Measurements from ENCODE around the gene APOL6.
A peak's percentile ranks its signal among the peaks of the same experiment; 100 is the strongest.
"Not testable (repeated sequence)": the region's sequence is repeated elsewhere in the genome, so short reads cannot be mapped to it uniquely, and the experiment has no call there.

Gene APOL6

DNA sequence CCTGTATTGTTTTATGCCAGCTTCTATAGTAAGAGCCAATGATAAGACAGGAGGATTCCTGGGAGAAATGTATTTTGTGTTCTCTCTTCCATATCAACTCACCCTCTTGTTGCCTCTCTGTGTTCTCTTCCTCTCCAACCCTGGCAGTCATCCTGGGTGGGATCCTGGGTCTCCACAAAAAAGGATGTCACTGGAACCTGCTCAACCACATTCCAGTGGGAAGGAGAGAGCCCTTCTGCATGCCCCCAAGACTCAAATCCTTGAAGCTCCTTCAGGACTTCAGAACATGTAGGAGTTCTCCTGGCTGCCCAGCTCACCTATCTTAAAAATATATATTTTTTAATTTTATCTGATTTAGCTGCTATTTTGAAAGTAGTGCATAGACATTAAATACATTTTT, 26.1 kb downstream of the APOL6 start:
- Histone ChIP-seq H3K36me3 (ENCODE audit: control insufficient read depth in 4 of 4, insufficient read depth in 4 of 4, low read length in 3 of 4) (no peaks in the 10 kb centered on the region), H3K4me1 (ENCODE audit: control extremely low read depth in 1 of 4, control insufficient read depth in 4 of 4, insufficient read depth in 4 of 4, low read length in 3 of 4) (no peaks in the 10 kb centered on the region), H3K9me3 (ENCODE audit: control extremely low read depth in 1 of 5, control insufficient read depth in 4 of 5, insufficient read depth in 2 of 5, low read depth in 1 of 5, low read length in 4 of 5) (peaks cover 0 to 10% (median 3%) of the 10 kb centered on the region in 5 experiments), H3K27ac (ENCODE audit: insufficient read depth in 1 of 2, low read depth in 1 of 2, low read length in 2 of 2, poor library complexity in 1 of 2, severe bottlenecking in 2 of 2) (no peak overlapping the region), H3K27me3 (replicated peaks in 2 of 5; ENCODE audit: control insufficient read depth in 4 of 5, insufficient read depth in 5 of 5, low read length in 4 of 5) (no peaks in the 10 kb centered on the region), H3K4me3 (ENCODE audit: control insufficient read depth in 1 of 7, extremely low read depth in 1 of 7, insufficient read depth in 4 of 7, low read depth in 2 of 7, low read length in 6 of 7) (no peak overlapping the region)
- CTCF ChIA-PET: no interaction called here
- DNase-seq: no peak
- POLR2A ChIA-PET: no interaction called here

DNA sequence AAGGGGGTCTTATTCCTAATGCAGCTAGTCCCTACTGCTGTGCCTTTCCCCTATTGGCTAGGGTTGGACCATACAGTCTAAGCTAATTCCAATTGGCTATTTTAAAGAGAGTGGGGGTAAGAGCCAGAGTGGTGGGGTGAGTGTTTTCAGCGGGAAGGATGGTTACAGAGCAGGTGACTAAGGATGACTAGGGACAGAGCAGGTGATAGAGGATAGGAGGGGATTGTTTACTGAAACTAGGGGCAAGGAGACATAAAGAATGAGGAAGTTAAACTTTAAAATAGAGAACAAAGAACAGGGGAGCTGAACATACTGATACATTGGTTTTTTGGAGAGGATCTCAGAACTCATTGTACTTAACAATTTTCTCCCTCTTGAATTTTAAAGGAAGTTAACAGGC, 27.8 kb downstream of the APOL6 start:
- H3K27ac ChIP-seq (ENCODE audit: insufficient read depth in 1 of 2, low read depth in 1 of 2, low read length in 2 of 2, poor library complexity in 1 of 2, severe bottlenecking in 2 of 2); H3K4me1 ChIP-seq (ENCODE audit: control extremely low read depth in 1 of 4, control insufficient read depth in 4 of 4, insufficient read depth in 4 of 4, low read length in 3 of 4); H3K36me3 ChIP-seq (ENCODE audit: control insufficient read depth in 4 of 4, insufficient read depth in 4 of 4, low read length in 3 of 4); CTCF ChIA-PET; H3K27me3 ChIP-seq (replicated peaks in 2 of 5; ENCODE audit: control insufficient read depth in 4 of 5, insufficient read depth in 5 of 5, low read length in 4 of 5); POLR2A ChIA-PET; H3K4me3 ChIP-seq (ENCODE audit: control insufficient read depth in 1 of 7, extremely low read depth in 1 of 7, insufficient read depth in 4 of 7, low read depth in 2 of 7, low read length in 6 of 7); DNase-seq; H3K9me3 ChIP-seq (ENCODE audit: control extremely low read depth in 1 of 5, control insufficient read depth in 4 of 5, insufficient read depth in 2 of 5, low read depth in 1 of 5, low read length in 4 of 5): not testable (repeated sequence)
- WGBS (ENCODE audit: insufficient coverage): 92% methylated on average over 1 of the region's 1 CpG

DNA sequence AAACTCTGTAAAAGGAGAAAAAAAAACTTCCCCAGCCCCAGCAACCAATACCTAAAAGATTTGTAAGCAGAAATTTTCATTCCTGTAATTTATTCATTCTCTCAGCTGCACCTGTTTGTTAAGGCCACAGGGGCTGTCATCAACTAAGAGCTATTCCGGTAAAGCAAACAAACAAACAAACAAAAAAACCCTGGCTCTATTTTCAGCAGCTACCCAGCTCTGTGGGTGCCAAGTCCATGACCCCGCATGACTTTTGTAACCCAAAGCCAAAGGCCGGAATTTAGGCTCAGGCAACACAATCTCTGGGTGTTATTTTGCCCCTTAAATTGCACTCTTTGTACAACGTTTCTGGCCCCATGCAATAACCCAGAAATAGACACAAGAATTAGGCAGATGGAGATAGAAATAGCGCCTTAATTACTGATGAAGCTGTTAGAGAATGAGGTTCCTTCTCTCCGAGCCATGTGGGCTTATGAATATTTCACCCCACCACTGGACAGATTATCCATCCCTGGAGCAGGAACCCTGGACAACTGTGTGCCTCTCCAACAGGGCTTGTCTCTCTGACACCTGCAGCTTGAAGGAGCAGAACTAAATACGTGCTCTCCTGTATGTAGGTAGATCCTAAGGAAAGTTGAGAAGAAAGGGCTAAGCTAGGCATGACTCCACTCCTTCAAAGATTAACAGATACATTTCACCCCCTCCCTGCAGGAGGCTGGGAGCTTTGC, 29.4 kb downstream of the APOL6 start:
- ChIA-PET CTCF (no interaction called here), POLR2A (no interaction called here)
- Histone ChIP-seq H3K27me3 (replicated peaks in 2 of 5; ENCODE audit: control insufficient read depth in 4 of 5, insufficient read depth in 5 of 5, low read length in 4 of 5) (no peaks in the 10 kb centered on the region), H3K27ac (ENCODE audit: insufficient read depth in 1 of 2, low read depth in 1 of 2, low read length in 2 of 2, poor library complexity in 1 of 2, severe bottlenecking in 2 of 2) (no peak overlapping the region), H3K36me3 (ENCODE audit: control insufficient read depth in 4 of 4, insufficient read depth in 4 of 4, low read length in 3 of 4) (no peaks in the 10 kb centered on the region), H3K9me3 (ENCODE audit: control extremely low read depth in 1 of 5, control insufficient read depth in 4 of 5, insufficient read depth in 2 of 5, low read depth in 1 of 5, low read length in 4 of 5) (peaks cover 0 to 13% (median 5%) of the 10 kb centered on the region in 5 experiments), H3K4me1 (ENCODE audit: control extremely low read depth in 1 of 4, control insufficient read depth in 4 of 4, insufficient read depth in 4 of 4, low read length in 3 of 4) (no peaks in the 10 kb centered on the region), H3K4me3 (ENCODE audit: control insufficient read depth in 1 of 7, extremely low read depth in 1 of 7, insufficient read depth in 4 of 7, low read depth in 2 of 7, low read length in 6 of 7) (no peak overlapping the region)
- no peak for DNase-seq
- 92% methylated on average over 6 of the region's 7 CpGs for WGBS (ENCODE audit: insufficient coverage)

DNA sequence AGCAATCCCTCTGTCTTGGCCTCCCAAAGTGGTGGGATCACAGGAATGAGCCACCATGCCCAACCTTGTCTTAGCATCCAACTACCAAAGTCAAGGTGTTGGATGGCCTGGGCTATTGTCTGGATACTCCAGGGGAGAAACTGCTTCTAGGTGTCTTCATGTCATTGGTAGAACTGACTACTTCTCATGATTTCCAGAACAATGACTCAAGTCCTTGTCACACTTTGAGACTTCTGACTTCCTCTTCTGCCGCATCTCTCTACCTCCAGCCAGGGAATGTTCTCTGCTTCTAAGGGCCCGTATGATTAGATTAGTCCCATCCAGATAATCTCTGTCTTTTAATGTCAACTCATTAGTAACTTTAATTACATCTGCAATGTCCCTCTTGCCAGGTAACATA, 30.6 kb downstream of the APOL6 start:
- no peak for DNase-seq
- POLR2A ChIA-PET: no interaction called here
- Histone ChIP-seq H3K4me1 (ENCODE audit: control extremely low read depth in 1 of 4, control insufficient read depth in 4 of 4, insufficient read depth in 4 of 4, low read length in 3 of 4) (no peaks in the 10 kb centered on the region), H3K36me3 (ENCODE audit: control insufficient read depth in 4 of 4, insufficient read depth in 4 of 4, low read length in 3 of 4) (no peaks in the 10 kb centered on the region), H3K27me3 (replicated peaks in 2 of 5; ENCODE audit: control insufficient read depth in 4 of 5, insufficient read depth in 5 of 5, low read length in 4 of 5) (no peaks in the 10 kb centered on the region), H3K9me3 (ENCODE audit: control extremely low read depth in 1 of 5, control insufficient read depth in 4 of 5, insufficient read depth in 2 of 5, low read depth in 1 of 5, low read length in 4 of 5) (peaks cover 0 to 13% (median 3%) of the 10 kb centered on the region in 5 experiments), H3K27ac (ENCODE audit: insufficient read depth in 1 of 2, low read depth in 1 of 2, low read length in 2 of 2, poor library complexity in 1 of 2, severe bottlenecking in 2 of 2) (no peak overlapping the region), H3K4me3 (ENCODE audit: control insufficient read depth in 1 of 7, extremely low read depth in 1 of 7, insufficient read depth in 4 of 7, low read depth in 2 of 7, low read length in 6 of 7) (no peak overlapping the region)
- CTCF ChIA-PET: no interaction called here
- WGBS (ENCODE audit: insufficient coverage): 86% methylated on average over 2 of the region's 2 CpGs

DNA sequence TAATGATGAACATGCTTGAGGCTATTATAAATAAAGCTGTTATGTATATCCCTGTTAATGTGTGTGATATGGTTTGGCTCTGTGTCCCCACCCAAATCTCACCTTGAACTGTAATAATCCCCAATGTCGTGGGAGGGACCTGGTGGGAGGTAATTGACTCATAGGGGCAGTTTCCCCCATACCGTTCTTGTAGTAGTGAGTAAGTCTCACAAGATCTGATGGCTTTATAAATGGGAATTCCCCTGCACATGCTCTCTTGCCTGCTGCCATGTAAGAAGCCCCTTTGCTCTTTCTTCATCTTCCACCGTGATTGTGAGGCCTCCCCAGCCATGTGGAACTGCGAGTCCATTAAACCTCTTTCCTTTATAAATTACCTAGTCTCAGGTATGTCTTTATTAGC, 31.2 kb downstream of the APOL6 start:
- H3K36me3 ChIP-seq (ENCODE audit: control insufficient read depth in 4 of 4, insufficient read depth in 4 of 4, low read length in 3 of 4); H3K27me3 ChIP-seq (replicated peaks in 2 of 5; ENCODE audit: control insufficient read depth in 4 of 5, insufficient read depth in 5 of 5, low read length in 4 of 5); POLR2A ChIA-PET; H3K4me1 ChIP-seq (ENCODE audit: control extremely low read depth in 1 of 4, control insufficient read depth in 4 of 4, insufficient read depth in 4 of 4, low read length in 3 of 4); H3K4me3 ChIP-seq (ENCODE audit: control insufficient read depth in 1 of 7, extremely low read depth in 1 of 7, insufficient read depth in 4 of 7, low read depth in 2 of 7, low read length in 6 of 7); H3K27ac ChIP-seq (ENCODE audit: insufficient read depth in 1 of 2, low read depth in 1 of 2, low read length in 2 of 2, poor library complexity in 1 of 2, severe bottlenecking in 2 of 2): not testable (repeated sequence)
- CTCF ChIA-PET: interaction anchor here (0.5 kb wide), 1 partner anchor 389 kb away, joined by 3 read pairs; no protein-coding TSS in a partner anchor
- peaks cover 0 to 12% (median 3%) of the 10 kb centered on the region in 5 experiments for H3K9me3 ChIP-seq (ENCODE audit: control extremely low read depth in 1 of 5, control insufficient read depth in 4 of 5, insufficient read depth in 2 of 5, low read depth in 1 of 5, low read length in 4 of 5)
- no CpG with 5 or more reads among the region's 4 CpGs for WGBS (ENCODE audit: insufficient coverage)
- DNase-seq: peak in 2 of 3 donors; percentile 31 to 44

DNA sequence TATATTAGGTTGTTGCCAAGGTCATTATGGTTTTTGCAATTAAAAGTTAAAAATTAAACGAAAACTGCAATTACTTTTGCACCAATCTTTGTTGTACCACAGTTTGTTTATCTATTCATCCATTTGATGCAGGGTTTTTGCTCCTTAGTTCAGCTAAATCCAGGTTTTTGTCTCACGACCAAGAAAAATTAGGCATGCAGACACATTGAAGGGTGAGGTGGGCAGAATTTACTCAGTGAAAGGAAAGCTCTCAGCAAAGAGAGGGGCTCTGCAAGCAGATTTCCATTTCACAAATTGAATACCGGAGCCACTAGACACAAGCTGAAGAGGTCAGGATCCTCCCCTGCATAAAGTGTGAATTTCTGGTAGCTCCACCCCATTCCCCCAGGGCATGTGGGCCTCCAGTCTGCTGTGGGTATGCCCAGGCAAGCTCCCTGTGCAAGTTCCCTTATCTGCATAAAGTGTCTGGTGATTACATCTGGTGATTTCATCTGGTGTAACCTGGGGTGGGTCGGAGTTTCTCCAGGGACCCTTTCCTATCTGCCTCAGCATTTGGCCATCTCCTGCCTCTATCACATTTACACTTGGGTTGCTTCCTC, 33.3 kb downstream of the APOL6 start:
- no peaks in the 10 kb centered on the region for H3K36me3 ChIP-seq (ENCODE audit: control insufficient read depth in 4 of 4, insufficient read depth in 4 of 4, low read length in 3 of 4)
- 100% methylated on average over 1 of the region's 4 CpGs for WGBS (ENCODE audit: insufficient coverage)
- H3K9me3 ChIP-seq (ENCODE audit: control extremely low read depth in 1 of 5, control insufficient read depth in 4 of 5, insufficient read depth in 2 of 5, low read depth in 1 of 5, low read length in 4 of 5): peaks cover 0 to 6% (median 3%) of the 10 kb centered on the region in 5 experiments
- no peaks in the 10 kb centered on the region for H3K27me3 ChIP-seq (replicated peaks in 2 of 5; ENCODE audit: control insufficient read depth in 4 of 5, insufficient read depth in 5 of 5, low read length in 4 of 5)
- ChIA-PET POLR2A (no interaction called here), CTCF (no interaction called here)
- H3K4me1 ChIP-seq (ENCODE audit: control extremely low read depth in 1 of 4, control insufficient read depth in 4 of 4, insufficient read depth in 4 of 4, low read length in 3 of 4): no peaks in the 10 kb centered on the region
- no peak for DNase-seq
- no peak overlapping the region for H3K27ac ChIP-seq (ENCODE audit: insufficient read depth in 1 of 2, low read depth in 1 of 2, low read length in 2 of 2, poor library complexity in 1 of 2, severe bottlenecking in 2 of 2)
- no peak overlapping the region for H3K4me3 ChIP-seq (ENCODE audit: control insufficient read depth in 1 of 7, extremely low read depth in 1 of 7, insufficient read depth in 4 of 7, low read depth in 2 of 7, low read length in 6 of 7)

DNA sequence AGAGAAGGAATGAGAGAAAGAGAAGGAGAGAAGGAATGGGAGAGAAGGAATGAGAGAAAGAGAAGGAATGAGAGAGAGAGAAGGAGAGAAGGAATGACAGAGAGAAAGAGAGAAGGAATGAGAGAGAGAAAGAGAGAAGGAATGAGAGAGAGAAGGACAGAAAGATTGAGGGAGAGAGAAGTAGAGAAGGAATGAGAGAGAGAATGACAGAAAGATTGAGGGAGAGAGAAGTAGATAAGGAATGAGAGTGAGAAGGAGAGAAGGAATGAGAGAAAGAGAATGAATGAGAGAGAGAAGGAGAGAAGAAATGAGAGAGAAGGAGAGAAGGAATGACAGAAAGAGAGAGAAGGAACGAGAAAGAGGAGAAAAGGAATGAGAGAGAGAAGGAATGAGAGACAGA, 35.3 kb downstream of the APOL6 start:
- Histone ChIP-seq H3K36me3 (ENCODE audit: control insufficient read depth in 4 of 4, insufficient read depth in 4 of 4, low read length in 3 of 4) (no peaks in the 10 kb centered on the region), H3K27ac (ENCODE audit: insufficient read depth in 1 of 2, low read depth in 1 of 2, low read length in 2 of 2, poor library complexity in 1 of 2, severe bottlenecking in 2 of 2) (no peak overlapping the region), H3K4me3 (ENCODE audit: control insufficient read depth in 1 of 7, extremely low read depth in 1 of 7, insufficient read depth in 4 of 7, low read depth in 2 of 7, low read length in 6 of 7) (no peak overlapping the region), H3K4me1 (ENCODE audit: control extremely low read depth in 1 of 4, control insufficient read depth in 4 of 4, insufficient read depth in 4 of 4, low read length in 3 of 4) (no peaks in the 10 kb centered on the region), H3K27me3 (replicated peaks in 2 of 5; ENCODE audit: control insufficient read depth in 4 of 5, insufficient read depth in 5 of 5, low read length in 4 of 5) (no peaks in the 10 kb centered on the region), H3K9me3 (ENCODE audit: control extremely low read depth in 1 of 5, control insufficient read depth in 4 of 5, insufficient read depth in 2 of 5, low read depth in 1 of 5, low read length in 4 of 5) (peaks cover 0 to 8% (median 3%) of the 10 kb centered on the region in 5 experiments)
- POLR2A ChIA-PET: no interaction called here
- CTCF ChIA-PET: no interaction called here
- no peak for DNase-seq
- WGBS (ENCODE audit: insufficient coverage): 100% methylated on average over 1 of the region's 1 CpG

Data from common myeloid progenitor, CD34-positive (primary cell).